Testis (tissue), 5 donors: ENCODE measurements around the gene FASLG. TPM values are rescaled to one million over a fixed set of nuclear protein-coding genes. Genes with fewer than 3 reads are reported as not detected.

ENCODE experiments used
- DNase-seq: peaks from one replicate; pipeline ENCODE4 v3.0.0-alpha.2; 2019
- H3K27ac ChIP-seq, 2 donors: fragments of 200-600 bp; sonication (generic); one replicate each; pipeline ENCODE4 v1.5.1; 2019
- H3K27me3 ChIP-seq: fragments of 200-600 bp; sonication (generic); one replicate; pipeline ENCODE4 v1.5.1; 2019
- H3K36me3 ChIP-seq: fragments of 200-600 bp; sonication (generic); one replicate; pipeline ENCODE4 v1.5.1; 2017; ENCODE audit warnings: low read depth; ENCODE audit errors: missing control alignments
- H3K4me1 ChIP-seq: fragments of 200-600 bp; sonication (generic); one replicate; pipeline ENCODE4 v1.5.1; 2019
- H3K4me3 ChIP-seq, 2 donors: fragments of 200-600 bp; sonication (generic); one replicate each; pipeline ENCODE4 v1.5.1; 2017 to 2019
- H3K9me3 ChIP-seq: fragments of 200-600 bp; sonication (generic); one replicate; pipeline ENCODE4 v1.5.1; 2017
- POLR2A ChIP-seq: fragments of 450-650 bp; IDR thresholded peaks from one replicate; pipeline ENCODE4 v1.6.1; 2017; ENCODE audit warnings: antibody characterized with exemption, mild to moderate bottlenecking, moderate library complexity
- WGBS, 2 donors: methylation state at CpG; one replicate each; pipeline ENCODE4 v1.1.5; 2018; 5-methylcytosine and 5-hydroxymethylcytosine counted together
- intact Hi-C: fragments of 100-400 bp; cut with DNase I; formaldehyde crosslinking; loops from one replicate; pipeline ENCODE4 v1.15.1; 2023; ENCODE audit warnings: low total_unique reads
- long read RNA-seq, 2 donors: transcript quantifications; one replicate each; lab custom pipeline, GENCODE V29; 2026
- polyA plus RNA-seq: library from polyadenylated mRNA; stranded (reverse); fragments of 350-450 nt; fragmentation: Illumina TruSeq; extraction: RNeasy Lipid Tissue Mini Kit (QIAGEN cat#74804); gene quantifications from one replicate; pipeline ENCODE4 v1.2.3, GENCODE V29; 2014; ENCODE audit warnings: low read depth, low replicate concordance; ENCODE audit not compliant: insufficient read depth
- total RNA-seq, 2 donors: library from RNA; depleted of rRNA; stranded (reverse); fragments of >200 nt; gene quantifications; one replicate each; pipeline ENCODE4 v1.2.3, GENCODE V29; 2016
- TF ChIP-seq, protein P1 (sequence below), 3 experiments: fragments of 450-650 bp in 2 of 3; fragments of 200-600 bp in 1 of 3; sonication (generic) in 1 of 3; IDR thresholded peaks; one replicate each; pipeline ENCODE4 v1.5.1; 2016 to 2019; ENCODE audit warnings: antibody characterized with exemption in 3 of 3, mild to moderate bottlenecking in 2 of 3, moderate library complexity in 1 of 3

FASLG gene, protein sequence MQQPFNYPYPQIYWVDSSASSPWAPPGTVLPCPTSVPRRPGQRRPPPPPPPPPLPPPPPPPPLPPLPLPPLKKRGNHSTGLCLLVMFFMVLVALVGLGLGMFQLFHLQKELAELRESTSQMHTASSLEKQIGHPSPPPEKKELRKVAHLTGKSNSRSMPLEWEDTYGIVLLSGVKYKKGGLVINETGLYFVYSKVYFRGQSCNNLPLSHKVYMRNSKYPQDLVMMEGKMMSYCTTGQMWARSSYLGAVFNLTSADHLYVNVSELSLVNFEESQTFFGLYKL
- total RNA-seq: not detected
- not detected for polyA plus RNA-seq
- long read RNA-seq, donor 1: 0 reads
- long read RNA-seq, donor 2: 0 reads

GRCh38 chr1:172658871-172659453, at the start of gene FASLG:
TSS of gene FASLG (plus strand) at chr1:172659103. CDS start at chr1:172659202, 99 bp downstream.
- TF ChIP-seq, protein P1, sequence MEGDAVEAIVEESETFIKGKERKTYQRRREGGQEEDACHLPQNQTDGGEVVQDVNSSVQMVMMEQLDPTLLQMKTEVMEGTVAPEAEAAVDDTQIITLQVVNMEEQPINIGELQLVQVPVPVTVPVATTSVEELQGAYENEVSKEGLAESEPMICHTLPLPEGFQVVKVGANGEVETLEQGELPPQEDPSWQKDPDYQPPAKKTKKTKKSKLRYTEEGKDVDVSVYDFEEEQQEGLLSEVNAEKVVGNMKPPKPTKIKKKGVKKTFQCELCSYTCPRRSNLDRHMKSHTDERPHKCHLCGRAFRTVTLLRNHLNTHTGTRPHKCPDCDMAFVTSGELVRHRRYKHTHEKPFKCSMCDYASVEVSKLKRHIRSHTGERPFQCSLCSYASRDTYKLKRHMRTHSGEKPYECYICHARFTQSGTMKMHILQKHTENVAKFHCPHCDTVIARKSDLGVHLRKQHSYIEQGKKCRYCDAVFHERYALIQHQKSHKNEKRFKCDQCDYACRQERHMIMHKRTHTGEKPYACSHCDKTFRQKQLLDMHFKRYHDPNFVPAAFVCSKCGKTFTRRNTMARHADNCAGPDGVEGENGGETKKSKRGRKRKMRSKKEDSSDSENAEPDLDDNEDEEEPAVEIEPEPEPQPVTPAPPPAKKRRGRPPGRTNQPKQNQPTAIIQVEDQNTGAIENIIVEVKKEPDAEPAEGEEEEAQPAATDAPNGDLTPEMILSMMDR (IDR thresholded peaks at IDR 0.05): no peak
- TF ChIP-seq POLR2A: no peak
- no peaks in the 10 kb centered on the region for H3K9me3 ChIP-seq
- H3K4me3 ChIP-seq: no peak within 1 kb of the TSS
- no peak within 1 kb of the TSS for H3K27ac ChIP-seq
- no peaks in the 10 kb centered on the region for H3K4me1 ChIP-seq
- H3K36me3 ChIP-seq: no peaks in the 10 kb centered on the region
- WGBS, 2 donors: 79 to 80% methylated on average over 11 of the region's 11 CpGs
- no peaks in the 10 kb centered on the region for H3K27me3 ChIP-seq
- no peak for DNase-seq
- intact Hi-C loops: no loop called here

DNA sequence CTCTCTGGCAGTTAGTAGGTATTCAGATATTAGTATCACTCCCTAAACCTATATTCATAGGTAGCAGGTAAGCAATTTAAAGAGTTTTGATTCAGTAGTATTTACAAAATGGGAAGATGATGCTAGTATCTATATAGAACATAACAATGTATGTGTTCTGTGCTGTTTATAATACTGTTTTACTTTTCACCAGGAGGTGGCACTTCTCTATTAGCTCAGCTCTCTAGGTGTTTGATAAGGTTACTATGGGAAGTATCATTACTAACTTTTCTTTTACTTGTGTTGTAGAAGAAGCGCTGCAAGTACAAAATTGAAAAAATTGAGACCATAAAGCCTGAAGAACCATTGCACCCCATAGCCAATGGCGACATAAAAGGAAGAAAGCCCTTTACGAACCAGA, 49.4 kb upstream of the FASLG start:
- DNase-seq: no peak
- Histone ChIP-seq H3K9me3 (no peaks in the 10 kb centered on the region), H3K4me3 (no peak overlapping the region), H3K4me1 (no peaks in the 10 kb centered on the region), H3K27ac (no peak overlapping the region), H3K27me3 (no peaks in the 10 kb centered on the region), H3K36me3 (no peaks in the 10 kb centered on the region)
- TF ChIP-seq POLR2A: no peak
- TF ChIP-seq, protein P1 (IDR thresholded peaks at IDR 0.05): peak in 1 of 3 experiments; percentile 14
- intact Hi-C loops: no loop called here
- WGBS, 2 donors: 94 to 95% methylated on average over 3 of the region's 3 CpGs

DNA sequence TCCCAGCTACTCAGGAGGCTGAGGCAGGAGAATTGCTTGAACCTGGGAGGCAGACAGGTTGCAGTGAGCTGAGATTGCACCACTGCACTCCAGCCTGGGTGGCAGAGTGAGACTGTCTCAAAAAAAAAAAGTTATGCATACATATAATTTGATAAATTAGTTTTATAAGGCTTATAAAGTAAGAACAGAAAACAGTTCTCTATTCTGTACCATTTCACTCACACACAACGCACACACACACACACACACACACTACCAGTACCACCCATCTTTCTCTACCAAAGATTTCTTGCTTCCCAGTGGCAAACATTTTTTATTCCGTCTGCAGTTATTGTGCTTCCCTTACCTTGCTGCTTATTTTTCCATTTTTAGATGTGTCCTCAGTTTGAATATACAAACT, 46.4 kb upstream of the FASLG start:
- WGBS, 2 donors: 72 to 89% methylated on average over 2 of the region's 2 CpGs
- H3K4me1 ChIP-seq: no peaks in the 10 kb centered on the region
- H3K27ac ChIP-seq: no peak overlapping the region
- H3K36me3 ChIP-seq: no peaks in the 10 kb centered on the region
- intact Hi-C loops: no loop called here
- no peaks in the 10 kb centered on the region for H3K9me3 ChIP-seq
- TF ChIP-seq, protein P1 (IDR thresholded peaks at IDR 0.05): no peak
- no peak for TF ChIP-seq POLR2A
- H3K27me3 ChIP-seq: no peaks in the 10 kb centered on the region
- DNase-seq: no peak
- no peak overlapping the region for H3K4me3 ChIP-seq

GRCh38 chr1:172613294-172613693, 45.6 kb upstream of the FASLG start:
- DNase-seq: no peak
- intact Hi-C loops: no loop called here
- 87 to 93% methylated on average over 2 of the region's 2 CpGs for WGBS, 2 donors
- Histone ChIP-seq H3K4me1 (no peaks in the 10 kb centered on the region), H3K9me3 (no peaks in the 10 kb centered on the region), H3K36me3 (no peaks in the 10 kb centered on the region), H3K4me3 (no peak overlapping the region), H3K27ac (no peak overlapping the region), H3K27me3 (no peaks in the 10 kb centered on the region)
- TF ChIP-seq, protein P1 (IDR thresholded peaks at IDR 0.05): no peak
- no peak for TF ChIP-seq POLR2A
